HEK293T (cell line): ENCODE results near the gene SLC11A1.

ENCODE experiments used
- ARNT ChIP-seq: fragments of 450-650 bp; IDR thresholded peaks from 2 replicates; pipeline ENCODE4 v1.6.1; 2017; ENCODE audit warnings: mild to moderate bottlenecking
- BHLHE40 ChIP-seq: fragments of 450-650 bp; IDR thresholded peaks from 2 replicates; pipeline ENCODE4 v1.6.1; 2016; ENCODE audit warnings: mild to moderate bottlenecking, moderate library complexity, borderline replicate concordance
- CTBP1 ChIP-seq: fragments of 450-650 bp; IDR thresholded peaks from 2 replicates; pipeline ENCODE4 v1.6.1; 2016; ENCODE audit warnings: borderline replicate concordance
- ELF4 ChIP-seq: fragments of 450-650 bp; IDR thresholded peaks from 2 replicates; pipeline ENCODE4 v1.6.1; 2017; ENCODE audit warnings: antibody characterized with exemption
- FOXA1 ChIP-seq: fragments of 450-650 bp; IDR thresholded peaks from 2 replicates; pipeline ENCODE4 v1.6.1; 2016; ENCODE audit warnings: mild to moderate bottlenecking
- FOXK2 ChIP-seq: fragments of 450-650 bp; IDR thresholded peaks from 2 replicates; pipeline ENCODE4 v1.6.1; 2016; ENCODE audit warnings: mild to moderate bottlenecking
- FOXM1 ChIP-seq: fragments of 450-650 bp; IDR thresholded peaks from 2 replicates; pipeline ENCODE4 v1.6.1; 2017; ENCODE audit warnings: mild to moderate bottlenecking, borderline replicate concordance
- HDGF ChIP-seq: fragments of 450-650 bp; IDR thresholded peaks from 2 replicates; pipeline ENCODE4 v1.6.1; 2017; ENCODE audit warnings: antibody characterized with exemption, borderline replicate concordance
- L3MBTL2 ChIP-seq: fragments of 450-650 bp; conservative IDR thresholded peaks from 2 replicates; pipeline ENCODE4 v1.6.1; 2016; ENCODE audit warnings: mild to moderate bottlenecking
- SP1 ChIP-seq: fragments of 450-650 bp; IDR thresholded peaks from 2 replicates; pipeline ENCODE4 v1.6.1; 2017
- SUZ12 ChIP-seq: fragments of 450-650 bp; IDR thresholded peaks from 2 replicates; pipeline ENCODE4 v1.6.1; 2016; ENCODE audit warnings: mild to moderate bottlenecking
- TARDBP ChIP-seq: fragments of 450-650 bp; IDR thresholded peaks from 2 replicates; pipeline ENCODE4 v1.6.1; 2016
- ZNF384 ChIP-seq: fragments of 450-650 bp; IDR thresholded peaks from 2 replicates; pipeline ENCODE4 v1.6.1; 2016
- TF ChIP-seq, protein P1 (sequence below): fragments of 450-650 bp; IDR thresholded peaks from 2 replicates; pipeline ENCODE4 v1.6.1; 2016

DNA sequence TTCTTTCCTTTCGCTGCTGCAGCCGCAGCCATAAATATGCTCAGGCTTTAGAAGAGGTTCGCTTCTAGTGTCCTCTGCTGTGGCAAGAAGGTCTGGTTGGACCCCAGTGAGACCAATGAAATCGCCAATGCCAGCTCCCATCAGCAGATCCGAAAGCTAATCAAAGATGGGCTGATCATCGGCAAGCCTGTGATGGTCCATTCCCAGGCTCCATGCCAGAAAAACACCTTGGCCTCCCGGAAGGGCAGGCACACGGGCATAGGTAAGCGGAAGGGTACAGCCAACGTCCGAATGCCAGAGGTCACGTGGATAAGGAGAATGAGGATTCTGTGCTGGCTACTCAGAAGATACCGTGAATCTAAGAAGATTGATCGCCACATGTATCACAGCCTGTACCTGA is 28.0 kb upstream of the SLC11A1 start:
- TF ChIP-seq BHLHE40 (no peak), ZNF384 (no peak), CTBP1 (no peak), TARDBP (no peak), FOXK2 (no peak), FOXA1 (no peak), SUZ12 (no peak), ARNT (no peak), FOXM1 (no peak), ELF4 (no peak), L3MBTL2 (no peak), SP1 (no peak), HDGF (no peak)
- TF ChIP-seq, protein P1, sequence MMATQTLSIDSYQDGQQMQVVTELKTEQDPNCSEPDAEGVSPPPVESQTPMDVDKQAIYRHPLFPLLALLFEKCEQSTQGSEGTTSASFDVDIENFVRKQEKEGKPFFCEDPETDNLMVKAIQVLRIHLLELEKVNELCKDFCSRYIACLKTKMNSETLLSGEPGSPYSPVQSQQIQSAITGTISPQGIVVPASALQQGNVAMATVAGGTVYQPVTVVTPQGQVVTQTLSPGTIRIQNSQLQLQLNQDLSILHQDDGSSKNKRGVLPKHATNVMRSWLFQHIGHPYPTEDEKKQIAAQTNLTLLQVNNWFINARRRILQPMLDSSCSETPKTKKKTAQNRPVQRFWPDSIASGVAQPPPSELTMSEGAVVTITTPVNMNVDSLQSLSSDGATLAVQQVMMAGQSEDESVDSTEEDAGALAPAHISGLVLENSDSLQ, result no peak
